ENCODE measurements around the gene RXRA.

DNA sequence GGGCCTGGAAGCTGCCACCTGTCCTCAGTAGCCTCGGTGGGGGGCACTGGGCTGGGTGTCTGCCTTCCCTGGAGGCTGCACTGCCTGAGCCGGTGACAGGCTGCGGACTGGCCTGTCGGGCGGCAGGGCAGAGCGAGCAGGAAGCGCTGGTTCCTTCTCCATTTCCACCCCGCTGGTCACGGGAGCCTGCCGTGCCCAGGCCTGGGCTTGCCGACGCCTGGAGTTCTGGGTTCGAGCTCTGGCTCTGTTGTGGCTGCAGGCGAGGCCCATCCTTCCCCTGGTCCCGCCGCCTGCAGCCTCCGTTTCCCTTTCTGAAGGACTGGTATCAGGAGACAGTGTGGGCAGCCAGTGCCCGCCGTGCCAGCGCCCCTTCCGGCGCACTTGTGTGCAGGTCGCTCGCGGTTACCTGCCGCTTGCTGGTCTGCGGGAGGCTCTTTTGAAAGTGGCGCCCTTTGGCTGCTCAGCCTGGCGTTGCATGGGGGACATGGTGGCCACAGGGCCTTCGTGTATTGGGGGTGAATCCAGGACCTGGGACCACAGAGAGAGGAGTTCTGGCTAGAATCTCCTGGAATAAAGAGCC is 34.0 kb downstream of the RXRA start:
- TF ChIP-seq, protein P1, sequence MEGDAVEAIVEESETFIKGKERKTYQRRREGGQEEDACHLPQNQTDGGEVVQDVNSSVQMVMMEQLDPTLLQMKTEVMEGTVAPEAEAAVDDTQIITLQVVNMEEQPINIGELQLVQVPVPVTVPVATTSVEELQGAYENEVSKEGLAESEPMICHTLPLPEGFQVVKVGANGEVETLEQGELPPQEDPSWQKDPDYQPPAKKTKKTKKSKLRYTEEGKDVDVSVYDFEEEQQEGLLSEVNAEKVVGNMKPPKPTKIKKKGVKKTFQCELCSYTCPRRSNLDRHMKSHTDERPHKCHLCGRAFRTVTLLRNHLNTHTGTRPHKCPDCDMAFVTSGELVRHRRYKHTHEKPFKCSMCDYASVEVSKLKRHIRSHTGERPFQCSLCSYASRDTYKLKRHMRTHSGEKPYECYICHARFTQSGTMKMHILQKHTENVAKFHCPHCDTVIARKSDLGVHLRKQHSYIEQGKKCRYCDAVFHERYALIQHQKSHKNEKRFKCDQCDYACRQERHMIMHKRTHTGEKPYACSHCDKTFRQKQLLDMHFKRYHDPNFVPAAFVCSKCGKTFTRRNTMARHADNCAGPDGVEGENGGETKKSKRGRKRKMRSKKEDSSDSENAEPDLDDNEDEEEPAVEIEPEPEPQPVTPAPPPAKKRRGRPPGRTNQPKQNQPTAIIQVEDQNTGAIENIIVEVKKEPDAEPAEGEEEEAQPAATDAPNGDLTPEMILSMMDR (IDR thresholded peaks at IDR 0.05) = no peak
- no peak for TF ChIP-seq POLR2A (IDR thresholded peaks at IDR 0.05)
